Measurements from ENCODE around the gene UTP14A.

The UTP14A gene

DNA sequence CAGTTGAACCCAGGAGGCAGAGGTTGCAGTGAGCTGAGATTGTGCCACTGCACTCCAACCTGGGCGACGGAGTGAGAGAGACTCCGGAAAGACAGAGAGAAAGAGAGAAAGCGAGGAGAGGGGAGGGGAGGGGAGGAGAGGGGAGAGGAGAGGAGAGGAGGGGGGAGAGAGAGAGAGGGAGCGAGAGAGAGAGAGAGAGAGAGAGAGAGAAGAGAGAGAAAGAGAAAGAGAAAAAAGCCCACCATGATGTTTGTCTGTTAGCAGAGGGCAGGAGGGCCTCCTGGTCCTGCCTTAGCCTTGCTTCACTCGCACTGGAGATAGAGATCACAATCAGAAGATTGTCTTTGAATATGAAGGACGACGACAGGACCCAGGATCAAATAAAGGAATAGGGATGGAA lies 57.8 kb downstream of the UTP14A start:
- H3K9me2 ChIP-seq (replicated peaks; ENCODE audit: control insufficient read depth, low read length), result no peaks in the 10 kb centered on the region
- H3K4me3 ChIP-seq (ENCODE audit: low read length), result no peak overlapping the region
- TF ChIP-seq, protein P1, sequence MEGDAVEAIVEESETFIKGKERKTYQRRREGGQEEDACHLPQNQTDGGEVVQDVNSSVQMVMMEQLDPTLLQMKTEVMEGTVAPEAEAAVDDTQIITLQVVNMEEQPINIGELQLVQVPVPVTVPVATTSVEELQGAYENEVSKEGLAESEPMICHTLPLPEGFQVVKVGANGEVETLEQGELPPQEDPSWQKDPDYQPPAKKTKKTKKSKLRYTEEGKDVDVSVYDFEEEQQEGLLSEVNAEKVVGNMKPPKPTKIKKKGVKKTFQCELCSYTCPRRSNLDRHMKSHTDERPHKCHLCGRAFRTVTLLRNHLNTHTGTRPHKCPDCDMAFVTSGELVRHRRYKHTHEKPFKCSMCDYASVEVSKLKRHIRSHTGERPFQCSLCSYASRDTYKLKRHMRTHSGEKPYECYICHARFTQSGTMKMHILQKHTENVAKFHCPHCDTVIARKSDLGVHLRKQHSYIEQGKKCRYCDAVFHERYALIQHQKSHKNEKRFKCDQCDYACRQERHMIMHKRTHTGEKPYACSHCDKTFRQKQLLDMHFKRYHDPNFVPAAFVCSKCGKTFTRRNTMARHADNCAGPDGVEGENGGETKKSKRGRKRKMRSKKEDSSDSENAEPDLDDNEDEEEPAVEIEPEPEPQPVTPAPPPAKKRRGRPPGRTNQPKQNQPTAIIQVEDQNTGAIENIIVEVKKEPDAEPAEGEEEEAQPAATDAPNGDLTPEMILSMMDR (IDR thresholded peaks at IDR 0.05; ENCODE audit: low read depth, low read length, poor library complexity, severe bottlenecking), result no peak
- TF ChIP-seq EZH2phosphoT487 (IDR thresholded peaks at IDR 0.05; ENCODE audit: borderline replicate concordance, low read length), result no peak
- no peaks in the 10 kb centered on the region for H3K27me3 ChIP-seq (ENCODE audit: control insufficient read depth, low read length)
- H3K36me3 ChIP-seq (ENCODE audit: control insufficient read depth, low read length), result no peaks in the 10 kb centered on the region
- H3F3A ChIP-seq (ENCODE audit: control insufficient read depth, insufficient read depth), result no peaks in the 10 kb centered on the region
- no peaks in the 10 kb centered on the region for H4K20me1 ChIP-seq (ENCODE audit: control insufficient read depth, insufficient read depth, low read depth, low read length)
- no peaks in the 10 kb centered on the region for H3K79me2 ChIP-seq (ENCODE audit: control insufficient read depth, low read length)
- no peak overlapping the region for H3K27ac ChIP-seq (ENCODE audit: low read depth, low read length)
- no peak overlapping the region for H3K4me2 ChIP-seq (ENCODE audit: low read length)
- H3K9me3 ChIP-seq (ENCODE audit: control insufficient read depth, insufficient read depth, low read length), result no peaks in the 10 kb centered on the region
- peaks cover 24% of the 10 kb centered on the region for H3K4me1 ChIP-seq (ENCODE audit: control insufficient read depth, low read length)

DNA sequence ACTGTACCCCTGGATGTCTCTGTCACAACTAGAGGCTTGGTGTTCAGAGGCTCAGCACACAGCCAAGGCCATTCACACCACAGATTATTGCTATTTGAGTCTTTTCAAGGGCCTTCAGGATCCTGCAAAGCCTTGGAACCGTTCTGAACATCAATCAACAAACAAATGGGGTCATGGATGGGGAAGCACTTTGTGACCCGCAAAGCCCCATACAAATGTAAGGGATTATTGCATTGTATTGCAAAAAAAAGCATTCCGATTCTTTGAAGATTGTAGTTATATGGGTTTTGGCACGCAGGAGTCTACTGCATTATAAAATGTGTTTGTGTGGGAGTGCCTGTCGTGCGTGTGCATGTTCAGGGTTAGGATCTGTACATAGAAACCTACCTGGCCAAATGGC lies 59.2 kb downstream of the UTP14A start:
- no peaks in the 10 kb centered on the region for H3F3A ChIP-seq (ENCODE audit: control insufficient read depth, insufficient read depth)
- no peak overlapping the region for H3K4me2 ChIP-seq (ENCODE audit: low read length)
- peaks cover 15% of the 10 kb centered on the region for H3K4me1 ChIP-seq (ENCODE audit: control insufficient read depth, low read length)
- no peak overlapping the region for H3K4me3 ChIP-seq (ENCODE audit: low read length)
- H4K20me1 ChIP-seq (ENCODE audit: control insufficient read depth, insufficient read depth, low read depth, low read length), result no peaks in the 10 kb centered on the region
- no peaks in the 10 kb centered on the region for H3K79me2 ChIP-seq (ENCODE audit: control insufficient read depth, low read length)
- no peaks in the 10 kb centered on the region for H3K27me3 ChIP-seq (ENCODE audit: control insufficient read depth, low read length)
- no peak overlapping the region for H3K27ac ChIP-seq (ENCODE audit: low read depth, low read length)
- no peak for TF ChIP-seq EZH2phosphoT487 (IDR thresholded peaks at IDR 0.05; ENCODE audit: borderline replicate concordance, low read length)
- TF ChIP-seq, protein P1 (IDR thresholded peaks at IDR 0.05; ENCODE audit: low read depth, low read length, poor library complexity, severe bottlenecking), result no peak
- no peaks in the 10 kb centered on the region for H3K9me3 ChIP-seq (ENCODE audit: control insufficient read depth, insufficient read depth, low read length)
- no peaks in the 10 kb centered on the region for H3K36me3 ChIP-seq (ENCODE audit: control insufficient read depth, low read length)
- H3K9me2 ChIP-seq (replicated peaks; ENCODE audit: control insufficient read depth, low read length), result no peaks in the 10 kb centered on the region

DNA sequence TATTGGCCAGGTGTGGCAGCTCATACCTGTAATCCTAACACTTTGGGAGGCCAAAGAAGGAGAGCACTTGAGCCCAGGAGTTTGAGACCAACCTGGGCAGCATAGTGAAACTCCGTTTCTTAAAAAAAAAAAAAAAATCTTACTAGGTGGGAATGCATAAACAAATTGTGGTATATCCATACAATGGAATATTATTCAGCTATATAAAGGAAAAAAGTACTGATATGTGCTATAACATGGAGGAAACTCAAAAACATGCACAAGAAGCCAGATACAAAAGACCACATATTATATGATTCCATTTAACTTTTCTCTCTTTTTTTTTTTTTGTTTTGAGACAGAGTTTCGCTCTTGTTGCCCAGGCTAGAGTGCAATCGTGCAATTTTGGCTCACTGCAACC lies 63.0 kb downstream of the UTP14A start:
- H3K79me2 ChIP-seq (ENCODE audit: control insufficient read depth, low read length), result no peaks in the 10 kb centered on the region
- no peak overlapping the region for H3K4me3 ChIP-seq (ENCODE audit: low read length)
- no peaks in the 10 kb centered on the region for H3K4me1 ChIP-seq (ENCODE audit: control insufficient read depth, low read length)
- H3K4me2 ChIP-seq (ENCODE audit: low read length), result no peak overlapping the region
- H3K27ac ChIP-seq (ENCODE audit: low read depth, low read length), result no peak overlapping the region
- no peaks in the 10 kb centered on the region for H3K9me3 ChIP-seq (ENCODE audit: control insufficient read depth, insufficient read depth, low read length)
- H3K27me3 ChIP-seq (ENCODE audit: control insufficient read depth, low read length), result 0 out of 2 replicates have a peak, but pooled peaks cover 2% of the 10 kb centered on the region
- H3K9me2 ChIP-seq (replicated peaks; ENCODE audit: control insufficient read depth, low read length), result no peaks in the 10 kb centered on the region
- H3K36me3 ChIP-seq (ENCODE audit: control insufficient read depth, low read length), result no peaks in the 10 kb centered on the region
- TF ChIP-seq, protein P1 (IDR thresholded peaks at IDR 0.05; ENCODE audit: low read depth, low read length, poor library complexity, severe bottlenecking), result no peak
- TF ChIP-seq EZH2phosphoT487 (IDR thresholded peaks at IDR 0.05; ENCODE audit: borderline replicate concordance, low read length), result no peak
- no peaks in the 10 kb centered on the region for H4K20me1 ChIP-seq (ENCODE audit: control insufficient read depth, insufficient read depth, low read depth, low read length)
- no peaks in the 10 kb centered on the region for H3F3A ChIP-seq (ENCODE audit: control insufficient read depth, insufficient read depth)

DNA sequence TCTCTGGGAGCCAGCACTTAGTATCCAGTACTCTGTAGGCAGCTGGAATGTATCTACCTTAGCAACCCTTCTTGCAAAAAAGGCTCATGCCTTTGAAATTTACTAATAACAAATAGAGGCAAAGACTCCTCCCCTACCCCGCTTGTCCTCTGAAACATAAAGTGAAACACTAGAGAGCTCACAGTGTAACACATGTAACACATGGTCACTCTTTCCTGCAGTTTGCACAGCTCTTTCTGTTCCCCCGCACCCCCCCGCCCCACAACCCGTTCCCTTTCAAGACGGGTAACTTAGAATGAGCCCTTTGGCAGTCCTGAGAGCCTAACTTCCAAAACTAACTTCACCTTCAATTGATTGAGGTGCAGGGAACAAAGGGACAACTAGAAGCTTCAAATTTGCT lies 70.5 kb downstream of the UTP14A start:
- Histone ChIP-seq H3K4me1 (ENCODE audit: control insufficient read depth, low read length) (peaks cover 12% of the 10 kb centered on the region), H3K9me3 (ENCODE audit: control insufficient read depth, insufficient read depth, low read length) (no peaks in the 10 kb centered on the region), H3K9me2 (replicated peaks; ENCODE audit: control insufficient read depth, low read length) (no peaks in the 10 kb centered on the region), H3K27ac (ENCODE audit: low read depth, low read length) (no peak overlapping the region), H3F3A (ENCODE audit: control insufficient read depth, insufficient read depth) (no peaks in the 10 kb centered on the region), H3K4me3 (ENCODE audit: low read length) (no peak overlapping the region), H3K79me2 (ENCODE audit: control insufficient read depth, low read length) (no peaks in the 10 kb centered on the region), H3K36me3 (ENCODE audit: control insufficient read depth, low read length) (no peaks in the 10 kb centered on the region), H3K4me2 (ENCODE audit: low read length) (no peak overlapping the region), H3K27me3 (ENCODE audit: control insufficient read depth, low read length) (peaks cover 17% of the 10 kb centered on the region), H4K20me1 (ENCODE audit: control insufficient read depth, insufficient read depth, low read depth, low read length) (no peaks in the 10 kb centered on the region)
- TF ChIP-seq, protein P1 (IDR thresholded peaks at IDR 0.05; ENCODE audit: low read depth, low read length, poor library complexity, severe bottlenecking), result no peak
- no peak for TF ChIP-seq EZH2phosphoT487 (IDR thresholded peaks at IDR 0.05; ENCODE audit: borderline replicate concordance, low read length)

Measured in DOHH2 (cell line).